Activated T-cell treated with anti-CD3 and anti-CD28 coated beads for 1 hour (primary cell): ENCODE results near the gene FGFR4.
A peak's percentile ranks its signal among the peaks of the same experiment; 100 is the strongest.

ENCODE experiments used
- DNase-seq: peaks from one replicate; pipeline ENCODE4 v3.0.0-alpha.2; 2020; ENCODE audit warnings: low read depth

Gene FGFR4

GRCh38 chr5:177132136-177133095, 45.7 kb downstream of the FGFR4 start:
- DNase-seq, result no peak

GRCh38 chr5:177133096-177133852, 46.6 kb downstream of the FGFR4 start, which contains the start of gene NSD1:
Gene NSD1, plus strand, starts transcription at chr5:177133773. Its CDS starts 1,331 bp downstream, at chr5:177135104.
- DNase-seq, result peak; percentile 90

GRCh38 chr5:177133853-177134696, 47.4 kb downstream of the FGFR4 start:
- DNase-seq, result no peak

GRCh38 chr5:177134697-177135225, 48.0 kb downstream of the FGFR4 start:
- no peak for DNase-seq

- DNase-seq, result no peak
Measured at GRCh38 chr5:177140312-177140711, 53.6 kb downstream of the FGFR4 start.

GRCh38 chr5:177141496-177141895, 54.8 kb downstream of the FGFR4 start:
- DNase-seq, result no peak

- DNase-seq, result no peak
Measured at GRCh38 chr5:177142098-177142611, 55.4 kb downstream of the FGFR4 start.

GRCh38 chr5:177142778-177143177, 56.1 kb downstream of the FGFR4 start:
- no peak for DNase-seq

GRCh38 chr5:177146891-177147638, 60.4 kb downstream of the FGFR4 start:
- no peak for DNase-seq
